GM23248 (cell line): Measurements from ENCODE around the gene DDX53. TPM values are rescaled to one million over a fixed set of nuclear protein-coding genes. Genes with fewer than 3 reads are reported as not detected.

Source experiments
- DNase-seq: peaks from one replicate; pipeline ENCODE4 v3.0.0-alpha.2; 2015
- H2AFZ ChIP-seq: fragments of 200-600 bp; sonication (generic); 2 replicates; pipeline ENCODE4 v1.6.1; 2016; ENCODE audit warnings: antibody characterized with exemption
- H3F3A ChIP-seq: fragments of 200-600 bp; sonication (generic); 2 replicates; pipeline ENCODE4 v1.6.1; 2016; ENCODE audit warnings: mild to moderate bottlenecking, antibody characterized with exemption, mixed run types; ENCODE audit not compliant: insufficient read depth
- H3K27ac ChIP-seq: fragments of 200-600 bp; sonication (generic); 2 replicates; pipeline ENCODE4 v1.5.1; 2016; ENCODE audit warnings: mild to moderate bottlenecking
- H3K27me3 ChIP-seq: fragments of 200-600 bp; sonication (generic); replicated peaks from 2 replicates; pipeline ENCODE4 v1.6.1; 2016; ENCODE audit warnings: mild to moderate bottlenecking; ENCODE audit not compliant: insufficient read depth
- H3K36me3 ChIP-seq: fragments of 200-600 bp; sonication (generic); 2 replicates; pipeline ENCODE4 v1.6.1; 2016; ENCODE audit warnings: low read depth, mild to moderate bottlenecking
- H3K4me1 ChIP-seq: fragments of 200-600 bp; sonication (generic); 2 replicates; pipeline ENCODE4 v1.6.1; 2016; ENCODE audit warnings: mild to moderate bottlenecking; ENCODE audit not compliant: insufficient read depth
- H3K4me2 ChIP-seq: fragments of 200-600 bp; sonication (generic); one replicate; pipeline ENCODE4 v1.6.1; 2016; ENCODE audit warnings: mild to moderate bottlenecking; ENCODE audit not compliant: unreplicated experiment
- H3K4me3 ChIP-seq: fragments of 200-600 bp; sonication (generic); 2 replicates; pipeline ENCODE4 v1.5.1; 2016; ENCODE audit warnings: mild to moderate bottlenecking
- H3K79me2 ChIP-seq: fragments of 200-600 bp; sonication (generic); 2 replicates; pipeline ENCODE4 v1.6.1; 2016; ENCODE audit warnings: mild to moderate bottlenecking; ENCODE audit not compliant: insufficient read depth
- H3K9ac ChIP-seq: fragments of 200-600 bp; sonication (generic); 2 replicates; pipeline ENCODE4 v1.6.1; 2016; ENCODE audit warnings: mild to moderate bottlenecking
- H3K9me2 ChIP-seq: fragments of 200-600 bp; sonication (generic); 2 replicates; pipeline ENCODE4 v1.6.1; 2016; ENCODE audit warnings: mixed run types, mild to moderate bottlenecking, moderate library complexity; ENCODE audit not compliant: insufficient read depth
- H3K9me3 ChIP-seq: fragments of 200-600 bp; sonication (generic); one replicate; pipeline ENCODE4 v1.6.1; 2017; ENCODE audit warnings: low read depth
- H4K20me1 ChIP-seq: fragments of 200-600 bp; sonication (generic); 2 replicates; pipeline ENCODE4 v1.6.0; 2016; ENCODE audit not compliant: insufficient read depth
- EZH2 ChIP-seq: fragments of 200-600 bp; sonication (generic); IDR thresholded peaks from 2 replicates; pipeline ENCODE4 v1.6.1; 2018; ENCODE audit warnings: antibody characterized with exemption, mild to moderate bottlenecking; ENCODE audit not compliant: insufficient read depth, poor library complexity, severe bottlenecking
- EZH2phosphoT487 ChIP-seq: fragments of 200-600 bp; sonication (generic); IDR thresholded peaks from 2 replicates; pipeline ENCODE4 v1.6.1; 2018; ENCODE audit warnings: antibody characterized with exemption, moderate library complexity, mild to moderate bottlenecking, low read depth; ENCODE audit not compliant: insufficient read depth
- WGBS, 2 experiments: methylation state at CpG; one replicate each; pipeline ENCODE4 v1.1.6; 2015 to 2017; ENCODE audit warnings: low lambda C conversion rate in 2 of 2, low coverage in 1 of 2; ENCODE audit errors: missing lambda C conversion rate in 2 of 2; 5-methylcytosine and 5-hydroxymethylcytosine counted together
- in situ Hi-C: fragments of 300-500 bp; cut with MboI; formaldehyde crosslinking; loops from 2 replicates; pipeline ENCODE4 v1.15.0; 2020
- polyA plus RNA-seq: library from polyadenylated mRNA; unstranded; fragments of >200 nt; fragmentation: Nextera tagmentation; extraction: Ambion mirVana; gene quantifications from 2 replicates; pipeline ENCODE4 v1.2.1, GENCODE V29; 2016
- total RNA-seq: library from RNA; depleted of rRNA; stranded (reverse); fragments of >200 nt; shearing (Covaris generic); gene quantifications from 2 replicates; pipeline ENCODE4 v1.2.3, GENCODE V29; 2014

The DDX53 gene
- total and polyA plus RNA-seq, 2 experiments from 2014 or later, result not detected

- Histone ChIP-seq H4K20me1 (no peaks in the 10 kb centered on the region), H3K4me3 (no peak overlapping the region), H3K9ac (no peak overlapping the region), H3K9me2 (no peaks in the 10 kb centered on the region), H3F3A (no peaks in the 10 kb centered on the region), H3K9me3 (no peaks in the 10 kb centered on the region), H3K4me2 (no peak overlapping the region), H3K27me3 (no peaks in the 10 kb centered on the region), H3K36me3 (no peaks in the 10 kb centered on the region), H3K27ac (no peak overlapping the region), H2AFZ (no peak overlapping the region), H3K4me1 (no peaks in the 10 kb centered on the region), H3K79me2 (no peaks in the 10 kb centered on the region)
- no peak for DNase-seq
- WGBS, 2 experiments, result 67 to 72% methylated on average over 3 of the region's 3 CpGs
- TF ChIP-seq EZH2phosphoT487 (no peak), EZH2 (no peak)
- in situ Hi-C loops, result no loop called here
Observed at GRCh38 chrX:23031600-23031999, 31.8 kb downstream of the DDX53 start.

- H3K27me3 ChIP-seq, result 0 out of 2 replicates have a peak, but pooled peaks cover 6% of the 10 kb centered on the region
- H3F3A ChIP-seq, result no peaks in the 10 kb centered on the region
- no peaks in the 10 kb centered on the region for H3K79me2 ChIP-seq
- no peak overlapping the region for H3K9ac ChIP-seq
- H4K20me1 ChIP-seq, result no peaks in the 10 kb centered on the region
- DNase-seq, result no peak
- no peak overlapping the region for H2AFZ ChIP-seq
- no peak for TF ChIP-seq EZH2
- TF ChIP-seq EZH2phosphoT487, result no peak
- in situ Hi-C loops, result no loop called here
- no peaks in the 10 kb centered on the region for H3K9me3 ChIP-seq
- H3K4me1 ChIP-seq, result no peaks in the 10 kb centered on the region
- no peak overlapping the region for H3K27ac ChIP-seq
- no peaks in the 10 kb centered on the region for H3K9me2 ChIP-seq
- no peaks in the 10 kb centered on the region for H3K36me3 ChIP-seq
- WGBS, 2 experiments, result 74 to 78% methylated on average over 3 of the region's 3 CpGs
- H3K4me2 ChIP-seq, result no peak overlapping the region
- no peak overlapping the region for H3K4me3 ChIP-seq
Observed at GRCh38 chrX:23035493-23035892, 35.7 kb downstream of the DDX53 start.

DNA sequence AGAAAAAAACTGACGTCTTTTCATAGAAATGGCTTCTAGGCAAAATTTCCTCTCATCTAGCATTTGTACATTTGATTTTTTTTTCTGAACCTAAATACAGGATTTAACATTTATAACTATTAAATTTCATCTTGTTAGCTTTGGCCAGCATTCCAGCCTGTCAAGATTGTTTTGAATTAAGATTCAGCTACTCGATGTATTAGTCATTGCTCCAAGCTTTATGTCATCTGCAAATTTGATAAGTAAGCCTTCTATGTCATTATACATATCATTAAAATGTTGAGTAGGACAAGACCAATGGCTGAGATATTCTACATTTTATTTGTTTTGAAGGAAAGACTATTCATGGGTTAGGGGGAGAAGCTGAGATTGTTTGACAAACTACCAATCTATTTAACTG, 46.7 kb downstream of the DDX53 start:
- no peak for DNase-seq
- no peaks in the 10 kb centered on the region for H4K20me1 ChIP-seq
- in situ Hi-C loops, result no loop called here

GRCh38 chrX:23048806-23049573, 49.2 kb downstream of the DDX53 start:
- no peaks in the 10 kb centered on the region for H3K9me2 ChIP-seq
- no peak overlapping the region for H3K4me2 ChIP-seq
- H3K4me1 ChIP-seq, result no peaks in the 10 kb centered on the region
- no peaks in the 10 kb centered on the region for H4K20me1 ChIP-seq
- TF ChIP-seq EZH2 (no peak), EZH2phosphoT487 (no peak)
- no peaks in the 10 kb centered on the region for H3K27me3 ChIP-seq
- no peaks in the 10 kb centered on the region for H3F3A ChIP-seq
- H3K4me3 ChIP-seq, result no peak overlapping the region
- no peaks in the 10 kb centered on the region for H3K36me3 ChIP-seq
- no peak overlapping the region for H3K9ac ChIP-seq
- no peak overlapping the region for H3K27ac ChIP-seq
- DNase-seq, result no peak
- no peaks in the 10 kb centered on the region for H3K79me2 ChIP-seq
- WGBS, 2 experiments, result 21 to 30% methylated on average over 2 of the region's 2 CpGs
- no peaks in the 10 kb centered on the region for H3K9me3 ChIP-seq
- in situ Hi-C loops, result no loop called here
- H2AFZ ChIP-seq, result no peak overlapping the region

More for the DNA sequence above, 46.7 kb downstream of the DDX53 start:
- Histone ChIP-seq H3K4me1 (no peaks in the 10 kb centered on the region), H3K79me2 (no peaks in the 10 kb centered on the region), H3K27me3 (no peaks in the 10 kb centered on the region), H2AFZ (no peak overlapping the region), H3K9ac (no peak overlapping the region), H3F3A (no peaks in the 10 kb centered on the region), H3K36me3 (no peaks in the 10 kb centered on the region), H3K27ac (no peak overlapping the region), H3K4me3 (no peak overlapping the region), H3K9me3 (no peaks in the 10 kb centered on the region), H3K4me2 (no peak overlapping the region), H3K9me2 (no peaks in the 10 kb centered on the region)
- WGBS, 2 experiments, result 71 to 72% methylated on average over 2 of the region's 2 CpGs
- TF ChIP-seq EZH2 (no peak), EZH2phosphoT487 (no peak)
